Kidney (tissue), 14 donors: ENCODE data around the gene SORBS2. TPM values are rescaled to one million over a fixed set of nuclear protein-coding genes. Genes with fewer than 3 reads are reported as not detected.

Source experiments
- DNase-seq, 5 donors: peaks; one replicate each; pipeline ENCODE4 v3.0.0-alpha.2; 2013 to 2020
- FAIRE-seq: peaks from 2 replicates; lab custom pipeline; 2012; peaks lifted over from hg19 to GRCh38; lab: Jason Lieb, UNC
- H3K27ac ChIP-seq, 2 donors: one replicate each; pipeline ENCODE4 v1.7.0; 2013; ENCODE audit warnings: low read depth in 2 of 2, low read length in 2 of 2, inconsistent platforms in 1 of 2
- H3K27me3 ChIP-seq: one replicate; pipeline ENCODE4 v1.7.1; 2013; ENCODE audit warnings: low read length, inconsistent platforms; ENCODE audit not compliant: control insufficient read depth, insufficient read depth
- H3K36me3 ChIP-seq, 3 donors: one replicate each; pipeline versions ENCODE4 v1.7.0 to v1.7.1; 2013; ENCODE audit warnings: low read length in 3 of 3, control low read depth in 1 of 3, inconsistent platforms in 1 of 3; ENCODE audit not compliant: insufficient read depth in 3 of 3, control insufficient read depth in 2 of 3
- H3K4me1 ChIP-seq, 3 donors: one replicate each; pipeline versions ENCODE4 v1.7.0 to v1.7.1; 2013; ENCODE audit warnings: low read length in 3 of 3, inconsistent platforms in 1 of 3, low read depth in 1 of 3; ENCODE audit not compliant: control insufficient read depth in 2 of 3, insufficient read depth in 2 of 3
- H3K4me3 ChIP-seq, 3 donors: one replicate each; pipeline versions ENCODE4 v1.7.0 to v1.8.1; 2013; ENCODE audit warnings: low read length in 3 of 3, control low read depth in 1 of 3, inconsistent platforms in 1 of 3
- H3K9ac ChIP-seq, 3 donors: one replicate each; pipeline versions ENCODE4 v1.7.0 to v1.7.1; 2013; ENCODE audit warnings: low read length in 3 of 3, control low read depth in 1 of 3, inconsistent platforms in 1 of 3
- H3K9me3 ChIP-seq, 3 donors: one replicate each; pipeline versions ENCODE4 v1.7.0 to v1.7.1; 2013; ENCODE audit warnings: low read length in 3 of 3, control low read depth in 1 of 3, inconsistent platforms in 1 of 3; ENCODE audit not compliant: control insufficient read depth in 2 of 3, insufficient read depth in 1 of 3
- intact Hi-C: fragments of 100-400 bp; cut with DNase I; formaldehyde crosslinking; loops from one replicate; pipeline ENCODE4 v1.11.1; 2022
- polyA plus RNA-seq: library from polyadenylated mRNA; stranded (reverse); fragments of 350-450 nt; fragmentation: Illumina TruSeq; extraction: RNeasy Lipid Tissue Mini Kit (QIAGEN cat#74804); gene quantifications from one replicate; pipeline ENCODE4 v1.2.3, GENCODE V29; 2014; ENCODE audit warnings: low read depth, low replicate concordance; ENCODE audit not compliant: insufficient read depth
- total RNA-seq: library from RNA; stranded (reverse); fragmentation: NEBNext Ultra II Directional; extraction: Animal tissue kit (Norgen Biotek cat#: 25700); gene quantifications from one replicate; pipeline ENCODE4 v1.2.1, GENCODE V29; 2021
- TF ChIP-seq, protein P1 (sequence below): IDR thresholded peaks from 3 replicates; pipeline ENCODE4 v1.5.1; 2012; ENCODE audit warnings: mild to moderate bottlenecking, moderate library complexity, borderline replicate concordance; ENCODE audit not compliant: insufficient read depth; ENCODE audit errors: extremely low read depth
- donor health status: control.
- donor health status: control.
- donor health status: control.
- donor health status: control.
- donor health status: control.
- donor health status: DM: yes; HTN: yes; CAD: no.
- donor health status: Normal renal cell carcinoma (clear cell type).

SORBS2 gene
- total and polyA plus RNA-seq, 2 donors from 2014 or later = 26.0 to 127 TPM

DNA sequence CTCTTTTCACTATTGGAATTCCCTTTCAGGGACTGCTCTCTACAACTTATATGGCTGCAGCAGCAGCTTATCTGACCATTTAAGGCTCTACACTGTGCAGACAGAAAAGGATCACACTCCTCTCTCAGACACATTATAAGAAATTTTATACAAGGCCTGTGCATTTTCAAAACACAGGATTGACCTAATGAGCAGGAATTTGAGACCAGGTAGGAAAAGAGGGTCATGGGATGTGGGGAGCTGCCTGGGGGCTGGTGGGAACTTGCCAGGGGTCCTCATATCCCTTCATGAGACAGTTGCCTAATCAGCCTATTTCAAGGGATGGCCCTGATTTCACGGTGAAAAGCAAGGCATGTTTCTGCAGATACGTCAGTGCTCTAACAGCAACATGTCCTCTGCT lies 77.1 kb downstream of the SORBS2 start:
- TF ChIP-seq, protein P1, sequence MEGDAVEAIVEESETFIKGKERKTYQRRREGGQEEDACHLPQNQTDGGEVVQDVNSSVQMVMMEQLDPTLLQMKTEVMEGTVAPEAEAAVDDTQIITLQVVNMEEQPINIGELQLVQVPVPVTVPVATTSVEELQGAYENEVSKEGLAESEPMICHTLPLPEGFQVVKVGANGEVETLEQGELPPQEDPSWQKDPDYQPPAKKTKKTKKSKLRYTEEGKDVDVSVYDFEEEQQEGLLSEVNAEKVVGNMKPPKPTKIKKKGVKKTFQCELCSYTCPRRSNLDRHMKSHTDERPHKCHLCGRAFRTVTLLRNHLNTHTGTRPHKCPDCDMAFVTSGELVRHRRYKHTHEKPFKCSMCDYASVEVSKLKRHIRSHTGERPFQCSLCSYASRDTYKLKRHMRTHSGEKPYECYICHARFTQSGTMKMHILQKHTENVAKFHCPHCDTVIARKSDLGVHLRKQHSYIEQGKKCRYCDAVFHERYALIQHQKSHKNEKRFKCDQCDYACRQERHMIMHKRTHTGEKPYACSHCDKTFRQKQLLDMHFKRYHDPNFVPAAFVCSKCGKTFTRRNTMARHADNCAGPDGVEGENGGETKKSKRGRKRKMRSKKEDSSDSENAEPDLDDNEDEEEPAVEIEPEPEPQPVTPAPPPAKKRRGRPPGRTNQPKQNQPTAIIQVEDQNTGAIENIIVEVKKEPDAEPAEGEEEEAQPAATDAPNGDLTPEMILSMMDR = no peak
- no peak for FAIRE-seq
- intact Hi-C loops = no loop called here

DNA sequence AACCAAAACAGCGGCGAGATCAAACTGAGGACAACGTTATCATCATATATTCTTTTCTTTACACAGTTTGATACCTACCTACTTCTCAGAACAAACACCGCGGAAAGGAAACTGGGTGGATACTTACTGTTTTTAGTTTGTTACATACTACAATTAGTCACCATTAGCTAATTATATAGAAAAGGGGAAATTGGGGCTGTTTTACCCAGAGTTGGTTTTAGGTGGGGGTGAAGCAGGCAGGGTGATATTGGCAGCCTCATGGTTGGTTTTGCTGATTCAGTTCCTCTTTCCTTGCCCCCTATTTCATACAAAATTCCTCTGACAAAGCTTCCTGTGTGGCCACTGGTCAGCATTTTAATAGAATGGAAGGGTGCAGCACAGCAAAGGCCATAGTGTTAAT lies 77.8 kb downstream of the SORBS2 start:
- DNase-seq = no peak
- no peak for FAIRE-seq
- Histone ChIP-seq H3K4me3 (no peak overlapping the region), H3K36me3 (peaks cover 0 to 2% (median 0%) of the 10 kb centered on the region in 3 donors), H3K9ac (no peak overlapping the region), H3K27me3 (no peaks in the 10 kb centered on the region), H3K4me1 (peaks cover 0 to 6% (median 4%) of the 10 kb centered on the region in 3 donors), H3K27ac (no peak overlapping the region), H3K9me3 (no peaks in the 10 kb centered on the region)
- TF ChIP-seq, protein P1 = no peak
- intact Hi-C loops = no loop called here

More for the DNA sequence above, 77.1 kb downstream of the SORBS2 start:
- no peak overlapping the region for H3K27ac ChIP-seq
- H3K9me3 ChIP-seq = no peaks in the 10 kb centered on the region
- H3K4me1 ChIP-seq = peaks cover 0 to 11% (median 6%) of the 10 kb centered on the region in 3 donors
- H3K4me3 ChIP-seq = no peak overlapping the region
- H3K9ac ChIP-seq = no peak overlapping the region
- no peaks in the 10 kb centered on the region for H3K27me3 ChIP-seq
- peaks cover 0 to 2% (median 0%) of the 10 kb centered on the region in 3 donors for H3K36me3 ChIP-seq
- DNase-seq = no peak

DNA sequence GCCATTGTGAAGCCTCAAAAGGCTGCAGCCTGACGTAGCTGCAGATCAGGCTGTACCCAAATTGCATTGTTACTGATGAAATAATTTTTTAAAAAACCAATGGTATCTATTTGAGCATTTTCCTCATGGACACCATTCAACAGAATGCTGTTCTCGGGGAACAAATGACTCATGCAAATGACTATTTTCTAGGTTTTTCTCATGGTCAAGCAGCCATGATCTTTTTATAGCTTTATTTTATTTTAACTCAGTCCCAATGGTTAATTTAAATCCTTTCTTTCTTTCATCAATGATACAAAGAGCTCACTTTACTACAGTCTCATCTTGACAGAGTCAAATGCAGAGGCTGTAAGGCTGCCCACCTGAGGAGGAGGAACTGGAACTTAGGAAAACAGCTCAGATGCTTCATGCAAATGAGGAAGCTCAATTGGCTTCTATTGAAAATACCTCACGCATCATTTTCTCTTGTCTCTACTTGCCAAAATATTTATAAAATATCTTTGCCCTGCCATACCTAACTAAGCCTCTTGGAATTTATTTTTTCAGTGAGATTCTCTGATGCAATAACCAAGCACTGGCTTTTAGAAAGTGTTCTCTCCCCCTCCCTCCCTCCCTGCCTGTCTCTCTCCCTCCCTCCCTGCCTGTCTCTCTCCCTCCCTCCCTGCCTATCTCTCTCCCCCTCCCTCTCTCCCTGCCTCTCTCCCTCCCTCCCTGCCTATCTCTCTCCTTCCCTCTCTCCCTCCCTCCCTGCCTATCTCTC lies 81.0 kb downstream of the SORBS2 start:
- H3K4me3 ChIP-seq = no peak overlapping the region
- intact Hi-C loops = no loop called here
- H3K27me3 ChIP-seq = no peaks in the 10 kb centered on the region
- peaks cover 0 to 14% (median 6%) of the 10 kb centered on the region in 3 donors for H3K4me1 ChIP-seq
- no peak for FAIRE-seq
- H3K9me3 ChIP-seq = no peaks in the 10 kb centered on the region
- TF ChIP-seq, protein P1 = no peak
- DNase-seq = no peak
- no peak overlapping the region for H3K27ac ChIP-seq
- H3K9ac ChIP-seq = no peak overlapping the region
- peaks cover 0 to 2% (median 0%) of the 10 kb centered on the region in 3 donors for H3K36me3 ChIP-seq
